ENCODE results near the gene SDCCAG8.

The SDCCAG8 gene

DNA sequence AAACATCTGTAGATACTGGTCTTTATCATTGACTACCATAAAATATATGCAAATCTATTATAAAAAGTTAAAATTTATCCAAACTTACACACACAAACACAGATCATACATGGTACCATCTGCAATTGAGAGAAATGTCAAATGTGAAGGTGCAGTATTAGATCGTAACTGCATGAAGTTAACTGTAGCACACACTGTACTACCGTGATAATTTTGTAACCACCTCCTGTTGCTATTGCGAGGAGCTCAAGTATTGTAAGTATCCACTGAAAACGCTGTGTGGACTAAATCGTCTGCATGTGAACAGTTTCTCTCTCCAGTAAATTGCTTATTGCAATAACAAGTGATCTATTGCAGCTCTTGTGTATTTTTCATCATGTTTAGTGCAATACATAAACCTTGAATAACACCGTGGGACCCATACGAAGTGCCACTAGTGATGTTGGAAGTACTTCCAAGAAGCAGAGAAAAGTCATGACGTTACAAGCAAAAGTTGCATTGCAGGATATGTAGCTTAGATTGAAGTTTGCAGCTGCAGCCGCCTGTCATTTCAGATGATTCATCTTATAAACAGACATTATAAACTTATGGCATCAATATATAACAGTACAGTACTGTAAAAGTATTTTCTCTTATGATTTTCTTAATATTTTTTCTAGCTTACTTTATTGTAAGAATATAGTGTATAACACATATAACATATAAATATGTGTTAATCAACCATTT is 172.9 kb downstream of the SDCCAG8 start:
- no peak for DNase-seq

DNA sequence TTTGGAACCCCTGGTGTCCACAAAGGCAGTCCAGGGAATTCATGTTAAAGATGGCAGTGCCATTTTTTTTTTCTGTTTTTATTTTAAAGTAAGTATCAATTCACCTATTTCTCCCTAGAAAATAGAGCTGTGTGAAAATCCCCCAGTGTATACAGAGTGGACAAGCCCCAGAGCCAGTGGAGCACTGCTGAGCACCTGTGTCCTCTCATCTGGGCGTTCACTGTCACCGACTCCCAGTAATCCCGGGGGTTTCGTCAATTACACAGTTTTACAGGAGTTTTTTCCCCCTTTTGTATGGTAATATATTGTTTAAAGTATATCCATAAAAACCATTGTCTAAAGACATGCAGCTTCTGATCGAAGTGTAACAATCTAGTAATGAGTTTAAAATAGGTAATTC is 175.8 kb downstream of the SDCCAG8 start:
- DNase-seq, result no peak

GRCh38 chr1:243432136-243432535 is 176.3 kb downstream of the SDCCAG8 start:
- no peak for DNase-seq

DNA sequence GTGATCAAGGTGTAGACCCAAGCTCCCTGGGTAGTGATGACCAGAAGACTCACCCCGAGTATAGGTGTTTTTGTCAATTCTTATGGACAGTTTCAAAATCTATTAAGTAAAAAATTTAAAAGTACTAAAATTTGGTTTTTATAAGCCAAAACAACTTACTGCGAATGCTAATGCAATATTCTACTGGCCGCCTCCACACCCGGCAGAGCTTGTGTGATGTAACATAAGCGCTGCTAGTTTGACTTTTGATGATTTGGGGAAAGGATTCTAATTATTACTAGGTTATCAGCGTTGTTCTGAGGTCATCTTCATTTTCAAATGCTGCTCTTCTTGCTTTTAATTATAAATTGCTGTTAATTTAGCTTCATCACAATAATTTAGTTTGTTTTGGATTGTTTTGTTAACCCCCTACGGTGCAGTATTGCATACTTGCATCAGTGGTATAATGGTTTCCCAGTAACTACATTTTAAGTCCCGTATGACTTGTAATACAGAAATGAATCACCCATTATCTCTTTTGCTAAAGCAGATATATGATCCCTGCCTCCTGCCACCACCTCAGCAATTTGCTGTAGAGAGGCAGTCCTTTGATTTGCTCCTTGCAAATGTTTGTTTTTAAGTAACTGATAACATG is 178.0 kb downstream of the SDCCAG8 start:
- no peak for DNase-seq

- no peak for DNase-seq
Observed at GRCh38 chr1:243434594-243434993, 178.8 kb downstream of the SDCCAG8 start.

DNA sequence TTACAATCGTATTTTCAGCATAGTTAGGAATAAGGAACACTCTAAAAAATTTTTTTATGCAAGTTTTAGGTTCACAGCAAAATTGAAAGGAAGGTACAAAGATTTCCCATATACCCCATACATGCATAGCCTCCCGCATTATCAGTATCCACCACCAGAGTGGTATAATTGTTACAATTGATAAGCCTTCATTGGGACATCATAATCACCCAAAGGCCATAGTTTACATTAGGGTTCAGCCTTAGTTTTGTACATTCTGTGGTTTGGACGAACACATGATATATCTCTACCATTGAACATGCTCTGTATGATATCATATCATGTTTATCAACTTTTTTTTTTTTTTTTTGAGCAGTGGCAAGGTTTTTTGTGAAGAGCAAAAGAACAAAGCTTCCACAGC is 180.0 kb downstream of the SDCCAG8 start:
- no peak for DNase-seq

DNA sequence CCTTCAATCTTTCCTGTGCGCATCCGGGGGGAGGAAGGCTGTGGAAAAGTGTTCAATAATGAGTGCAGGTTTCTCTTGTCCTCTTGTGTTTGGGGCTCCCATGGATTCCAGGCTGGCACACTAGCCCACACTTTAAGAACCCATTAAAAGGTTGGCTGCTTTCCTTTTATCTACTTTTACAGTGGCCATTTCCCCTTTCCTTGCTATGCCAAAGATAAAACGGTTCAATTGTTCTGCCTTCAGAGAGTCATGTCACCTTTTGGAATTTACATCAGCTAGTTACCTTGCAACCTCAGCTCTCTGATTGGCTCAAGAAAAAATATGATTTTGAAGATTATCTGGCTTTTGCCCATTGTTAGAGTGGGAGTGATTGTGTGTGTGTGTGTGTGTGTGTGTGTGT is 182.3 kb downstream of the SDCCAG8 start:
- DNase-seq, result no peak

- DNase-seq, result no peak
Observed at GRCh38 chr1:243438815-243439214, 183.0 kb downstream of the SDCCAG8 start.

DNA sequence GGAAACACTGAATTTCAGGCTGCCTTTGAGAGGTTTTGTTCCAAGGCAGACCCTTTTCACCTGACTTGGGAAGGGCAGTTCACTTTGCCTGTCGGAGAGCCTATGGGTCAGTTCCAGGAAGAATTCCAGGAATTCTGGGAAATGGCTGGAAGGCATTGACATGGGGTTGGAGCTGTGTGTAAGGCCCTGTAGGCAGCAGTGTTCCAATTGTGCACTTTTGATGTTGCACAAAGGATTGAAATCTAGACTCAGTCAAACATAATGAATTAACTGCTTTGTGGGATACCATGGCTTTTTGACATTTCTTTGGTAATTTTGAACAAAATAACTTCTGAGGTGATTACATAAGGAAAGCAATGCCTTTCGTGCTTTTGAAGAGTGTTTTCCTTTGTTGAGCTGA is 184.6 kb downstream of the SDCCAG8 start:
- no peak for DNase-seq

DNA sequence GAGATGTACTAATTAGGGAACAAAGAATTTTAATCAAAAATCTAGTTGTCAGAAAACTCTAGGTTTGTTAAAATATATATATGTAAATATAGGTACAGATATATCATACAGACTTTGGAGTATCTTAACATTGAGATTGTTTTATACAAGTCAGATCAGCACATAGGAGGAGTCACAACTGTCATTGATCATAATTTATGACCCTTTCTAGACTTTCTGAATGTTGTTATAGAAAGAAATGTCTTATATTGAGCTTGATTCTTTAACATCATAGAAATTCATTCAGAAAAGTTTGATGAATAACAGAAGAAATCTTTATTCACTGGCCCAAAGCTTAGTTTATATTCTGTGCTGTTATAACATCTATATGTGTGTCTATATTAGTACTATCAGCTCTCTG is 185.8 kb downstream of the SDCCAG8 start:
- DNase-seq, result no peak

GRCh38 chr1:243443557-243443956 is 187.7 kb downstream of the SDCCAG8 start:
- peak; percentile 19 for DNase-seq

DNA sequence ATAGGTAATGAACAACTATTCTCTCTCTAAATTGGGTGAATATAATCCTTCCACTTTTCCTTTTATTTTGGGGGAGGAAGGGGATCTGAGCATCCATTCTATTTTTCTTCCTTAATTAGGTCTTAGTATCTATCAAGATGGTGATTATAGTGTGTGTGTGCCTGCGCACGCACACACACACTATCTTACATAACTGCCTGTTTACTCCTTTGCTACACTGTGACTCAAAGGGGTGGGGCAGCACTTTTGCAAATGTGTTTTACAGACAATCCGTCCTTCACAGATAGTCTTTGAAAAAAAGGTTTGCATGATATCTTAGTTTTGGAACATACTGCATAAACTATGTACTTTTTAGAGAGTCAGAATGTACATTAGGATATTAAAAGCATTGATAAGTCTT is 191.5 kb downstream of the SDCCAG8 start:
- DNase-seq, result peak; percentile 73

DNA sequence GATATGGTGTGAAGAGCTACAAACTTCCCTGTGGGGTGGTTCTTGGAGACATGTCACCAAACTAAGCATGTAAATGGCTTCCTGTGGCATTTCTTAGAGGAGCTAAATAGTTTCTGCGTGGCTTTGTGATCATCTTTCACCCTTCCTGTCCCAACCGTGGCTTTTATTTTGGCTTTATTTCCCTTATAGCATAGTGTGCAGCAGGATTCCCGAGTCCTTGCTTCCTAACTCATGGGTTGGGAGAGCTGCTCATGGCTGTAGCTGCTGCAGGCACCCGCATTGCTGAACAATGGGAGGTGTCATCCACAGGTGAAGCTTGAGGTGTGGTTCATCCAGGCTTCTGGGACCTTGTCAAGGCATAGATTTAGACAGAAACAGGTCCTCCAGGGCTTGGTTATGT is 192.0 kb downstream of the SDCCAG8 start:
- no peak for DNase-seq

GRCh38 chr1:243449373-243449772 is 193.5 kb downstream of the SDCCAG8 start:
- no peak for DNase-seq

DNA sequence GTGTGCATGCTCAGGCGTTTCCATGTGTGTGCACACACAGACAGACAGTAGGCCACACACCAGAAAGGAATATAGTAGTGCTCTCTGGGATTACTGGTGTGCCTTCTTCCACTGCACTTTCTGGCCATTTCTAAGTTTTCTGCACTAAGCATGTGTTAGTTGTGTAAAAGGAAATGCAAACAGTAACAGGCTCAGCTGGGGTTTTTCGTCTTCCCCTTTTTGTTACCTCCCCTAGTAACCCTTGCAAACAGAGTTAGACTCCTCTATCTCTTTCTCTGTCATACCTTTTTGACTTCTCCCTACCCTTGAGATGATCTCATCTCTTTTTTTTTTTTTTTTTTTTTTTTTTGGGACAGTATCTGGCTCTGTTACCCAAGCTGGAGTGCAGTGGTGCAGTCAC is 196.3 kb downstream of the SDCCAG8 start:
- DNase-seq, result peak; percentile 66

DNA sequence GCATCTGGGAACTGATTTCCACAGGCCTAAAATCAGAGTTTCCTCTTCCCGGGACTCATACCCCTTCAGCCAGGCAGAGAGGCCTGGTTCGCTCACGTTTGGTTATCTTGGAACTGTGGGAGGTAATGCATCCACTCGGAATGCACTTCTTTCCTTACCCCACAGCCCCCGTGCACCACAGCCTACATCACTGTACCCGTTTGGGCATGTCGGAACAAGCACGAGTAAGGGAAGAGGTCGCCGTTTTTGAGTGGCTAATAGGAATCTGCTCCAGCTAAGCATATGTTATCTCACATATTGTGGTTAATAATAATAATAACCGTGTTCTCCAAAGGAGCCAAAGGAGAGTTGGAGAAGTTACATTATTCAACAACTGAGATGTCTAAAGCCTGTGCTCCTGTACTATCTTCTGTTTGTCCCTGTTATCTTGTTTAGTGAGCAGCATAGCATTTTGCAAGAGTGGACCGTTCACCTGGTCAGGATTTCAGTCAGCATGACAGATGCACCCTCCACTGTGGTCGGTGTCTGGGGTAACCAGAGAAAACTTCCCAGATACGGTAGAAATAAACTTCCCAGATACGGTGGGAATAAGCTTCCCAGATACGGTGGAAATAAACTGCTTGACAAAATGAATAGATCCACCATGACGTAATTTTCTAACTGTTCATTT is 198.6 kb downstream of the SDCCAG8 start:
- DNase-seq, result no peak

- no peak for DNase-seq
Observed at GRCh38 chr1:243455760-243456651, 200.2 kb downstream of the SDCCAG8 start.

GRCh38 chr1:243457363-243457982 is 201.6 kb downstream of the SDCCAG8 start:
- DNase-seq, result no peak

GRCh38 chr1:243459059-243459458 is 203.2 kb downstream of the SDCCAG8 start:
- DNase-seq, result peak; percentile 50

DNA sequence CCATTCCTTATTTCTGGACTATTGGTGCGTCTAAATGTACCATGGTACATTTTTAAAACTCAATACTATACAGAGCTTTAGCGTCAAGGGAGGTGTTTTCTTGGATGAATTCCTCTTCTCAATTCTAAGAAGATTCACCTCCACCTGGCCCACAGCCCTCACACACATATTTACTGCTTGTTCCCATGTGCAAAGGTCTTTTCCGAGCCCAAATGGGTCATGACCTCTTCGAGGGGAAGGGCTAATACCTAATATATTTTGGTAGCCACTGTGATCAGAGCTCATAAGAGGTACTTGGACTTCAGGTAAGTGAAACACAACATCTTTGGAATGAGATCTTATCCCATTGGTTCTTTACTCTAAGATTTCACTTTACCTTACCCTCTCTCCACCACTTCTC is 205.9 kb downstream of the SDCCAG8 start:
- no peak for DNase-seq

DNA sequence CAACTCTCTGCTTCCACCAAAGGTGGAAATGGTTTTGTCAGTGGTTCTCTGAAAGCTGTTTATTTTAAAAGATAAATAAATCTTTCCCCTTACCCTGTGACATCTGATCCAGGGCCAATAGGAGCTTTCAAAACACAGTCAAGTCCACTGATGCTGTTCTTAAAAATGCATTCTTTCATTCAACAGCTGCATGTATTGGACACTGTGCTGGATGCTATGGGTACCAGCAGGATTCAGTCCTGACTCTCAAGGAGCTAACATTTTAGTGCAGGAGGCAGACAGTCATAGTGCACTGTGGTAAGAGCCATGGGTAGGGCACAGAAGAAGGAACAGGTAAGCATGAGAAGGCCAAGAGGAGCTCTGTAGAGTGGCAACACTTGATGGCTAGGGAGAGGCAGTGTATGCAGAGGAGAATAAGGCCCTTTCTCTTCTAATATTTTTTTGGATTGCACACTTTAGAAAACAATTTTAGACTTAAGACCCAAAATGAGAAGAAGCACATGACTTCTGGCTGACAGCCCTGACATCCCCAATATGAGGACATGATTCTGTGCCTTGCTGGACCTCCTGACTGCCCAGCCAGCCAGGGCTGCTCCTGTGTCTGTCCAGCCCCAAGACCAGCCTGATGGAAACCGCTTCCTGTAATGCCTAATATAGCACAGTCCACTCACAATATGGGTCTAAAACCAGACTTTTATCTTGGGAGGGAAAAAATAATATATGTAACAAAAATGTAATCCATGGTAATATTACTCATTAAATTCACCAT is 207.3 kb downstream of the SDCCAG8 start:
- no peak for DNase-seq

- no peak for DNase-seq
Observed at GRCh38 chr1:243465081-243465480, 209.2 kb downstream of the SDCCAG8 start.
